ENCODE measurements around the gene PARVB.

- TF ChIP-seq CTCF (IDR thresholded peaks at IDR 0.05; ENCODE audit: low read depth, low read length) = no peak
- no peak for TF ChIP-seq EZH2phosphoT487 (IDR thresholded peaks at IDR 0.05; ENCODE audit: low read depth)
Measured at GRCh38 chr22:44197271-44197670, 173.2 kb downstream of the PARVB start.
